DND-41 (cell line): ENCODE measurements around the gene POP5.

Source experiments
- EZH2 ChIP-seq: IDR thresholded peaks from 3 replicates; pipeline ENCODE4 v1.6.1; 2012; ENCODE audit warnings: borderline replicate concordance, low read depth, mild to moderate bottlenecking, moderate library complexity, low read length, inconsistent platforms; ENCODE audit not compliant: severe bottlenecking
- TF ChIP-seq, protein P1 (sequence below): IDR thresholded peaks from 2 replicates; pipeline ENCODE4 v1.5.1; 2012; ENCODE audit warnings: borderline replicate concordance, low read length, moderate library complexity, mild to moderate bottlenecking; ENCODE audit not compliant: poor library complexity, severe bottlenecking; ENCODE audit errors: extremely low read depth

DNA sequence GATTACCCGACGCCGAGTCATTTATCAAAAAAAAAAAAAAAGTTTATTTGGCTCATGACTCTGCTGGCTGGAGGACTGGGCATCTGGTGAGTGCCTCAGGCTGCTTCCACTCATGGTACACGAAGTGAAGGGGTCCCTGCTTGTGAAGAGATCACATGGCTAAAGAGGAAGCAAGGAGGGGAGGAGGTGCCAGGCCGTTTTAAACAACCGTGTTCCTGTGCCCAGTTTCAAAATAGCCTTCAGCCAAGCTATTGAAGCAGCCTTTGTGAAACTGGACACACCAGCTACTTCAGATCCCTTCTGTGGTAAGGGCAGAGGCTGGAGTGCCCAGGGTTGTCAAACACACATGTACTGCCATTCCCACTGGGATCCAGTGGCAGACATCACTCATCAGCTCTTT is 7.6 kb downstream of the POP5 start:
- TF ChIP-seq, protein P1, sequence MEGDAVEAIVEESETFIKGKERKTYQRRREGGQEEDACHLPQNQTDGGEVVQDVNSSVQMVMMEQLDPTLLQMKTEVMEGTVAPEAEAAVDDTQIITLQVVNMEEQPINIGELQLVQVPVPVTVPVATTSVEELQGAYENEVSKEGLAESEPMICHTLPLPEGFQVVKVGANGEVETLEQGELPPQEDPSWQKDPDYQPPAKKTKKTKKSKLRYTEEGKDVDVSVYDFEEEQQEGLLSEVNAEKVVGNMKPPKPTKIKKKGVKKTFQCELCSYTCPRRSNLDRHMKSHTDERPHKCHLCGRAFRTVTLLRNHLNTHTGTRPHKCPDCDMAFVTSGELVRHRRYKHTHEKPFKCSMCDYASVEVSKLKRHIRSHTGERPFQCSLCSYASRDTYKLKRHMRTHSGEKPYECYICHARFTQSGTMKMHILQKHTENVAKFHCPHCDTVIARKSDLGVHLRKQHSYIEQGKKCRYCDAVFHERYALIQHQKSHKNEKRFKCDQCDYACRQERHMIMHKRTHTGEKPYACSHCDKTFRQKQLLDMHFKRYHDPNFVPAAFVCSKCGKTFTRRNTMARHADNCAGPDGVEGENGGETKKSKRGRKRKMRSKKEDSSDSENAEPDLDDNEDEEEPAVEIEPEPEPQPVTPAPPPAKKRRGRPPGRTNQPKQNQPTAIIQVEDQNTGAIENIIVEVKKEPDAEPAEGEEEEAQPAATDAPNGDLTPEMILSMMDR, result no peak
- no peak for TF ChIP-seq EZH2
